ENCODE data around the gene AP3M1.
A peak's percentile ranks its signal among the peaks of the same experiment; 100 is the strongest.

The AP3M1 gene

DNA sequence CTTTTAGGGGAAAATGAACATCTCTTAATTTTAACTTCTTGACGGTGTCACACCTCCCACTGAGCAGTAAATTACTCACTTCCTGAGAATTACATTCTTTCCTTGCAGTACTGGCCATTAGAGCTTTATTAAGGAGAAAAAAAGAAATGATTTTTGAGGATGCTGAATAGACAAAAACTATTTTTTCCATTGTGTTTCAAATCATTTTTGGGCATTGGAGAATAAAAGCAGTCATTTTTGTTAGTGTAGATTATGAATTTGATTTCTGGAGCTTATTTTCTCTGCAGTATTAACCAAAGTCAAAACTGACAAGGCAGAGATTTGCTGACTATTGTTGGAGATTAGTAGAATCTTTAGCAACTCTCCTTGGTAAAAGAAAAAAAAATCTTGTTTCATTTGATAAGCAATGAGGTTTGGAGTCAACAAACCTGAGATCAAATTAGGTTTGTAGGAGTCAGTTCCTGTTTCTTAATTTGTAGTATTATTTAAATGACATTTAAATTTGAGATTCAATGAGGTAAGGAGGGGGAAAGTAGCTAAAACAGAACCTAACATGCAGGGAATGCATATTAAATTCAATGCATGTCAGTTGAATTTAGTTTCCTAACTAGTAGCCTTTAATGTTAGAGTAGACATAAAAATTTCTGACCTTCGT, 70.6 kb downstream of the AP3M1 start:
- DNase-seq (ENCODE audit: low read depth in 2 of 2): no peak

DNA sequence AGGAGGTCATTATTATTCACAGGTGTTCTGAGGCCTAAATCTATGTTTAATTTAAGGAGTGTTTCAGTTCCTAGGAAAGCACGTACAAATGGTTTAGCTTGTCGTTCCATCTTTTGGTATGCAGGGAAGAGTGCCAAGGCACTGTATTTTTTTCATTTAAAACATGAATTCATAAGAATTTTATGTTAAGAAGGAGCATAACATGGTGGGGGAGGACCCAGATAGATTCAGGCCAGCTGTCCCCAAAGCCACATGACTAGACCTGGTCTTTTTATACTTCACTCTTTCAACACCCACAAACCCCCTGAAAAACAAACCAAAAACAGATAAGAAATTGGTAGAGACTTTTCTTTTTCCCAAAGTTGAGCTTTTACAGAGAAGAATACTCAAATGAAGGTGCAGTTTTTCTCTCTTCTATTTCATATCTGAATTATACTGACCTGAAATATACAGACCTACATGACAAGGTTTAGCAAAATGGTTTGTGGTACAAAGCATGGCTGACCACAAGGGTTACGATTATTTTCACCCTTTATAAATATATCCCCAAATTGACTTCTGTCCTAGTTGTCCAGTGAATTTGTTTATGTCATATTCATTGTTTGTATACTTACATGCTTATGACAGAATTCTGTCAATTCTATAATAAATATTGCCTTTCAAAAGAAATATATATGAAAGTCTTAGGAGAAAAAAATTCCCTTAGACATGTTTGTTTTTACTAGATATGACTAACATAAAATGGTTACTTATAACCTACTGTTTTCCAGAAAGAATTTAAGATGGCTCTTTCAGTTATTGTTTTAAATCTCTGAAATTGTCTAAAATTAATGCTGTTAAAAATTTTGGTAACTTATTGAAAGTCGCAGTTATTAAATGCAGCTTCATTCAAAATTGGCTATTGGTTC, 71.3 kb downstream of the AP3M1 start:
- DNase-seq (ENCODE audit: low read depth in 2 of 2): no peak

GRCh38 chr10:74078037-74078436, 72.6 kb downstream of the AP3M1 start:
- DNase-seq (ENCODE audit: low read depth in 2 of 2): peak in 1 of 2 donors; percentile 6

DNA sequence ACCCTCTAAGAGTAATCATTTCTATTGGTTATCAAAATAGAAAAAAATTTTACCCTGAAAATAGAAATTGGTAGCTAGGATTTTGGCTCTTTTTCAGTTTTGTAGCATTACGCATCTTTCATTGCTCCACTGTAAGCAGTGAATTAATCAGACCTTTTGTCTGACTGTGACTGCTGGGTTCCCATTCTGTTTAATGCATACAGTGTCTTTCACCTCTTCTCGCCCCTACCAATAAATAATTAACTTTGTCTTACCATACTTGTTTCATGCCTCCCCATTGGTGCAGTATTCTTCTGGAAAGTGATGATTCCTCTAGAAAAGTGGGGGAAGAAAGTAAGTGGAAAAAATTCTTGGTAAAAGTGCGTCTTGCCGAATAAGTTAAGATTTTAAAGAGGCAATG, 73.2 kb downstream of the AP3M1 start:
- no peak for DNase-seq (ENCODE audit: low read depth in 2 of 2)

GRCh38 chr10:74076961-74077360, 73.7 kb downstream of the AP3M1 start:
- DNase-seq (ENCODE audit: low read depth in 2 of 2): no peak

DNA sequence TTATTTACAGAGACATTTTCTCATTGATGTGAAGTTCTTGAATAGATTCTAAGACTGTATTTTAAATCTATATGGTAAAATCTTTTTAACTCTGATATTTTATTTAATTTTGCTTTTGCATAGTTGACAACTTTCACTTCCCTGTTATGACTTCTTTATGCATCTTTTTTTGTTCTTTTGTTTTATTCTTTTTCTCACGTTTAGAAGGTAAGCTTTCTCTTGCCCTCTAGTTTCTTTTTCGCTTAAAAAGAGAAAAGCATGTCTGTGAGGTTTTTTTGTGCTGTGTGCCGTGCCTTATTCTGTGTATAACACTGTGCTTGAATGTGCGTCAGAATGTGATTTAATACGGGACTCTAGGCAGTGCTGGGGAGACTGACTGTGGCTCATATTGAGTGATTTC, 74.7 kb downstream of the AP3M1 start:
- no peak for DNase-seq (ENCODE audit: low read depth in 2 of 2)

- no peak for DNase-seq (ENCODE audit: low read depth in 2 of 2)
These were observed 78.1 kb downstream of the AP3M1 start for GRCh38 chr10:74072503-74072902.

- no peak for DNase-seq (ENCODE audit: low read depth in 2 of 2)
These were observed 79.5 kb downstream of the AP3M1 start for GRCh38 chr10:74071157-74071556.

Measured in stimulated activated CD8-positive, alpha-beta memory T cell treated with anti-CD3 and anti-CD28 coated beads, Interleukin-7, amount 100 ng/mL, for 1 hour (primary cell).